ENCODE measurements around the gene TMEM131. TPM values are rescaled to one million over a fixed set of nuclear protein-coding genes. Genes with fewer than 3 reads are reported as not detected.
"Not testable (repeated sequence)": the region's sequence is repeated elsewhere in the genome, so short reads cannot be mapped to it uniquely, and the experiment has no call there.

Gene TMEM131
- polyA plus RNA-seq, 3 donors = 43.6 to 50.6 (median 48.2) TPM

DNA sequence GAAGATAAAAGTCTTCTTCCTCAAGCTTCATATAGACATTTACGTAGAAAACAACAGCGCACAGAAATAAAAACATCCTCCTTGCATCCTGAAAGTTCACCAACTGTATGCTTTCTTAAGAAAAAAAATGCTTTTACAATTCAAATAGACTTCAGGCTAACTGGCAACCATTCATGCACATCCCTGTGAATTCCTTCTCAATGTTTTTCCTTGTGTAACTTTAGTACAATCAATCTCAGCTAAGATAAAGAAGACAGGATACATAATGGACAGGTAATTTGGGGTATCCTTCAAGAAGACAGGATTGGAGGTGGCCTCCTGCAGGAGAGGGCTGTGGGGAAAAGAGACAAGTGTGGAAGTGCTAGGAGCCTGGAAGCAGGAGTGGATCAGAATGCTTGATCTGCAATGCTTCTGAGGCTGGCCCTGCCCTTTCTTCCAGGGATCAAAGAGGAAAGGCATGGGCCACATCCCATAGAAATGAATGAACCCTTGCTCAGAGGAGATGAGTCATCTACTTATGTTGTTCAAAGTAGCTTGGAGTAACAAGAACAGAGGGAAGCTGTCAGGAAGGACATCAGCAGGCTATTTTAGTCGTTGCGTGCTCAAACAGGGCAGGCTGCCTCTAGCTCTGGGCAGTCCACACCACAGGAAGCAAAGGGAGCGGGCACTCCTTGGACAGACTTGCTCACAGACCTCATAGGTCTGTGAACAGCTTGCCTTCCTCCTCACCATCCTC, 126.6 kb downstream of the TMEM131 start:
- no peak for DNase-seq

DNA sequence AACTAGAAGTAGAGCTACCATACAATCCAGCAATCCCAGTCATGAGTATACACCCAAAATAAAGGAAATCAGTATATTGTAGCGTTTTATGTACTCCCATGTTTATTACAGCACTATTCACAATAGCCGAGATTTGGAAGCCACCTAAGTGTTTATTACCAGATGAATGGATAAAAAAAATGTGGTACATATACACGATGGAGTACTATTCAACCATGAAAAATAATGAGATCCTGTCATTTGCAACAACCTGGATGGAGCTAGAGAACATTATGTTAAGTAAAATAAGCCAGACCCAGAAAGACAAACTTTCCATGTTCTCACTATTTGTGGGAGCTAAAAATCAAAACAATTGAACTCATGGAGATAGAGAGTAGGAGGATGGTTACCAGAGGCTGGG, 131.9 kb downstream of the TMEM131 start:
- no peak for DNase-seq

DNA sequence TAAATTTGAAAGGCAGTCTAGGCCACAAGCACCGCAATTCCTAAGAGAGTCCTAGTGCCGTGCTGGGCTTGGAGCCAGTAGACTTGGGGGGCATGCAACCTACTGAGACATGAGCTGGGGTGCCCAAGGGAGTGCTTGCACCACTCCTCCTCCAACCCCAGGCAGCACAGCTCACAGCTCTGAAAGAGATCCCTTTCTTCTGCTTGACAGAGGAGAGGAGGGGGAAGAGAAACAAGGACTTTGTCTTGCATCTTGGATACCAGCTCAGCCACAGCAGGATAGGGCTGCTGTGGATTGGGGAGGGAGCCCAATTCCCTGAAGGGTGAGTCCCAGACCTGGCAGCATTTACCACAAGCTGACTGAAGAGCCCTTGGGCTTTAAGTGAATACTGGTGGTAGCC, 134.6 kb downstream of the TMEM131 start:
- DNase-seq = no peak

DNA sequence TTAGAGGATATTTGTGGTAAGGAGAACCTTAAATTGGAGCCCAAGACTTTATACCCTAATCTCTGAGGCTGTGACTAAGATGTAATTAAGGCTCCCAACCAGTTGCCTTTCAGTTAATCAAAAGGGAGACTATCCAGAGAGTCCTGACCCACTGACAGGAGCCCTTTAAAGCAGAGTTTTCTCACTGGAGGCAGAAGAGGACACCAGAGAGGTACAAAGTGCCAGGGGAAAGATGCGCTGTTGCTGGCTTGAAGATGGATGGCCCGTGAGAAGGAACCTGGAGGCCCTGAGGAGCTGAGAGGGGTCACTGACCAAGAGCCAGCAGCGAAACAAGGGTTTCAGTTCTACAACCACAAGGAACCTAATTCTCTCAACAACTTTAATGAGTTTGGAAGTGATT, 137.3 kb downstream of the TMEM131 start:
- DNase-seq = no peak

DNA sequence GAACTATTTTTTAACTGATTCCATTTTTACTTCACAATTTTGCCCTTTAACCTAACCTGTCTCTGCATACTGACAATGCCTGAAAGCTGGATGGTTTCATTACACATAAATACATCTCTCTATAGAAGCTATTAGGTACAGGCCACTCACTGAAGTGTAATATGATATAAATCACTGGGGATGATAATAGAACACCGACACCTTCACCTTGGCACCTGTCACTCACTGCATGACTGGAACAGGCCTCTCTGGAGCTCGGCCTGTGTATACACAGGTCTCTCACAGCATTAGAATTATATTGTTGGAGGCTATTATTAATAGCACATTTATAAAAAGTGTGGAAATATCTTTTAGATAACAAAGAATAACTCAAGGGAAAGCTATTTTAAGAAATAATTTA, 138.2 kb downstream of the TMEM131 start:
- no peak for DNase-seq

DNA sequence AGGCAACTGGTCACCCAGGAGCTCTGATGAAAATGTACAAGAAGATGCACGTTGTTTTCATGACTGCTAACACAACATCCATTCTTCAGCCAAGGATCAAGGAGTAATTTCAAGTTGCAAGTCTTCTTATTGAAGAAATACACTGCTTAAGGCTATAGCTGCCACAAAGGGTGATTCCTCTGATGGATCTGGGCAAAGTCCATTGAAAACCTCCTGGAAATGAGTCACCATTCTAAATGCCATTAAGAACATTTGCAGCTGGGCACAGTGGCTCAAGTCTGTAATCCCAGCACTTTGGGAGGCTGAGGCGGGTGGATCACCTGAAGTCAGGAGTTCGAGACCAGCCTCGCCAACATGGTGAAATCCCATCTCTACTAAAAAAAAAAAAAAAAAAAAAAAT, 142.7 kb downstream of the TMEM131 start:
- not testable (repeated sequence) for DNase-seq

DNA sequence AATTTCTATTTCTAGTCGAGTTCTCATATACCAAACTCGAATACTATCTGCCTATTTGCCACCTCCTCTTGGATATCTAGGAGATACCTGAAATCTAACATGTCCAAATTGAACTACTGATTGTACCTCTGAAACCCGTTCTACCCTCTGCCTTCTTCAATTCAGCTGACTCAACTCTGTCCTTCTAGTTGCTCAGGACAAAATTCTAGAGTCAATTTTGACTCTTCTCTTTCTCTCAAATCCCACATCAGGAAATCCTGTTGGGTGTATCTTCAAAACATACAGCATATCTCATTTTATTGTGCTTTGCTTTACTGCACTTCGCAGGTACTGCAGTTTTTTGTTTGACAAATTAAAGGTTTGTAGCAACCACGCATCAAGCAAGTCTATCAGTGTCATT, 144.6 kb downstream of the TMEM131 start:
- DNase-seq = no peak

DNA sequence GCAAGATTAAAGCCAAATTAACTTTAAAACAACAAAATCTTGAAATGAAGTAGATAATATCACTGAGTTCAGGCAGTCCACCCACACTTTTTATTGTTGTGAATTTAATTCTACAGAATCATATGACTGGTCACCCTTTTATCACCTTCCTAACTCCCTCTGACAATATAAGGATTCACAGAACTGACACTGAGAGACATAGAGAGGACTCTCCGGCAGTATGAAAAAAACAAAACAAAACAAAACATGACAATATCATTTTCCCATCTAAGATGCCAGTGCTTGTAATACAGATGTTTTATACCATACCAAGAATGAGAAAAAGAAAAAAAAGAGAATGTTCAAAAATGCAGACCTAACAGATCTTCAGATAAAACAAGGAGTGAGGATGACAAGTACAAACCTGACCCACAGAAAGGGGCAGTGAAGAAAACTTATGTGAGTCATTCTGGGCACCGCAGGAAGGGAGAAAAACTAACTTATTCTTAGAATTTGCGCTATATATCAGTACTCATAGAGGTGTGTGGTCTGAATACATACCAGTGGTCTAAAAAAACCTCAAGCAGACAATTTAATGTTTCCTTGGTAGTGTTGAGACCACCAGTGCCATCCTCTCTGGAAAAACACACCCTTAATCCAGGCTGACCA, 145.7 kb downstream of the TMEM131 start:
- DNase-seq = no peak

DNA sequence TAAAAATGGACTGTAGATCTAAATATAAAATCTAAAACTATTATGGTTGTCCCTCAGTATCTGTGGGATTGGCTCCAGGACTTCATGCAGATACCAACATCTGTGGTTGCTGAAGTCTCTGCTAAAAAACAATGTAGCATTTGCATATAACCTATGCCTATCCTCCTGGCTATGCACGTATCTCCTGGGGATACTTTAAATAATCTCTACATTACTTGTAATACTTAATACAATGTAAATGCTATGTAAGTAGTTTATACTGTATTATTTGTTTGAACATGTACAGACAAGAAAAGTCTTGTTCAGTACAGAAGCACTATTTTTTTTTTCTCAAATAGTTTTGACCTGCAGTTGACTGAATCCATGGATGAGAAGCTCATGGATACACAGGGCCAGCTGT, 147.4 kb downstream of the TMEM131 start:
- no peak for DNase-seq

DNA sequence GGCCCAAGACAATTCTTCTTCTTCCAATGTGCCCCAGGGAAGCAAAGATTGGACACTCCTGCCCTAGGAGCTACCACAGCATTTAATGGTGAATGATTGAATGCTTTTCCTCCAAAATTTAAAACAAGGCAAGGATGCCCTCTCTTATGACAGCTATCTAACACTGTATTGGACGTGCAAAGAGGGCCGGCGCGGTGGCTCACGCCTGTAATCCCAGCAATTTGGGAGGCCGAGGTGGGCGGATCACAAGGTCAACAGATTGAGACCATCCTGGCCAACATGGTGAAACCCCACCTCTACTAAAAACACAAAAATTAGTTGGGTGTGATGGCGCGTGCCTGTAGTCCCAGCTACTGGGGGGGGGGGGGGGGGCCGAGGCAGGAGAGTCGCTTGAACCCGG, 149.0 kb downstream of the TMEM131 start:
- DNase-seq = not testable (repeated sequence)

DNA sequence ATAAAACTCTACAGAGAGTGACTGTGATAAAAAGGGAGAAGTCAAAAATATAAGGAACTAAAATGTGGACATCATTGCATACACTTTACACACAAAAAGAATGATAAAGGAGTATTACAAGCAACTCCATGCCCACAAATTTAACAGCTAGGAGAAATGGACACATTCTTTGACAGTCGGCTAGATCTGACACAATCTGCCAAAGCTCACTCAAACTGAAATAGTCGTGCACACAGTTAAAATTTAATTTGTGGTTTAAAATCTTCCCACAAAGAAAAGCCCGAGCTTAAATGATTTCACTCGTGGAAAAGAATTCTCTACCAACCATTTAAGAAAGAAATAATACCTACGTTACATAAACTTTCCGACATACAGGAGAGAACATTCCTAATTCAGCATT, 149.9 kb downstream of the TMEM131 start:
- DNase-seq = no peak

DNA sequence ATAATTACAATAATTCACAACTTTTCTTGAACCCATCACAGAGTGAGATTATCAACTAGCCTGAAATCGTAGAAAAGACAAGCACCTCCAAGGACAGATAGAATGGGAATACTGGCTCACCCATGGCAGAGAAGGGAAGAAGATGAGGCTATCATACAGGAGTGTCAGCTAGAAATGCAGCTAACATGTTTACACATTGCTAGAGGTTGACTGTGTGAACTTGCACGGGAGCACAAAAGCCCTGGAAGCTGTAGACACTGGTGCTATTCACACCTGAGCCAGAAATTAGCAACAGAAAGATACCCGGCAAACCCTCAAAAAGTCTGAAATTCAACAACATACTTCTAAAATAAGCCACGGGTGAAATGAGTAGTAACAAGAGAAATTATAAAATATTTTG, 150.6 kb downstream of the TMEM131 start:
- no peak for DNase-seq

DNA sequence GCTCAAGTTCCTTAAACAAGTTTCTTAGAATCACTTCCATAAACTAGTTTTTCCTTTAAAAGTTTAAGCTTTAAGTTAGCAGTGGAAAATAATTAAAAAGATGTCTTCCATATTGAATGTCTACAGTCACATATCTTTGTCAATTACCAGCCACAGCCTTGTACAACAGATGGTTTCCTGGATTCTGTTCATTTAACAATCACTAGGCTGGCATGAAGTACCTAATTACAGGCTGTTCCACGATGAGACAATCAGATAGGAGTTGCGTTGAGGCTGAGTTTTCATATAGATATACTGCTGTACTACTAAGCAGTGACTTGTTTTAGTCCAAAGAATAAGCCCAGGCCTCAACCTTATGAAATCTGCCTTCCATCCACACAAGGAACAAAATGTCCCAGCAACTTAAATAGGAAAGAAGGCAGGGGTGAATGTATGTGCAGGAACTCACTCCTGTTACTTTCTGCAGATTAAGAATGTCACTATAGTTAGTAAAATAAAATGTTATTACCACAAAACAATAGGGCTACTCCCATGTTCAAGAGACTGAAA, 151.4 kb downstream of the TMEM131 start:
- DNase-seq = no peak

DNA sequence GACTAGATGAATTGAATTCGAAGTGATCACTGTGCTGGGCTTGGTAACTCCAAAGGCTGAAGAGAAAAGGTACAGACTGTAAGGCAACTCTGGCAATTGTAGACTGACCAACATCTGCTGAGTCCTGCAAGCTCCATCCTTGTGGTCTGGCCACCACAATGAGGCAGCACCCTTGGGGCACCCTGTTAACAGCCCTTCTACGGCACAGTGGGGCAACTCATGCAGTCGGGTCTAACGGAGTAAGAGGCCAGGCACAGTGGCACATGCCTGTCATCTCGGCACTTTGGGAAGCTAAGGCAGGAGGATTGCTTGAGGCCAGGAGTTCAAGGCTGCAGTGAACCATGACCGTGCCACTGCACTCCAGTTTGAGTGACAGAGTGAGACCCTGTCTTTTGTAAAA, 155.6 kb downstream of the TMEM131 start:
- no peak for DNase-seq

DNA sequence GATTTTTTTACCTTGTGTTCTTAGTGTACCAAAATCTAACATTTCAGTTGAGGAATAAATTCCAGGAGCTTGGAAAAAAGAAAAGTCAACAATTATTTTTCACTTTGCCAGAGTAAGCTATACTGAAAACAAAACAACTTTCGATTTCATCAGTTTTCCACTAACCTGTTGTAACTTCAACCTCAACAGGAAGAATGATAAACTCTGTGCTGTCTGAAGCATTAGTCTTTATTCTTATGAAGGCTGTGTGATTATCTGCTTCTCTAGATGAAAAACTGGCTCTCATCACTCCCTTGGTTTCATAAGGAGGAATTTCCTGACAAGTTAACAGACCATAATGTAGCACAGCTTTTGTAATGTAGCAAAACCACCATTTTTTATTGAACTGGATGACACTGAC, 161.1 kb downstream of the TMEM131 start:
- no peak for DNase-seq

DNA sequence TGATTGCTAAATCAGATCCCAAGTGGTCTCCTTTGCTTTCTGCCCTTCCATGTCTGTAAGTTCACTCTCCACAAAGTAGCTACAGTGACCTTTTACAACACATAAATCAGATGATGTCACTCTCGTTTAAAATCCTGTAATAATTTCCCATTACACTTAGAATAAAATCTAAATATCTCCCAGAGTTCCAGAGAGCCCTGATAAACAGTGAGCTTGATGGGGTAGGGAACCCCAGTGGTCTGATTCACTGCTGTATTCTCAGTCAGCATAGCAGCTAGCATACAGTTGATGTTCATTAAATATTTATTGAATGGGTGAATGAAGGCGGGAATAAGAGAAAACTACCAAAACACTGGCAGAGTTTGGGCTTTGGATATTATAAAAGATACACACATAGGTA, 164.6 kb downstream of the TMEM131 start:
- no peak for DNase-seq

DNA sequence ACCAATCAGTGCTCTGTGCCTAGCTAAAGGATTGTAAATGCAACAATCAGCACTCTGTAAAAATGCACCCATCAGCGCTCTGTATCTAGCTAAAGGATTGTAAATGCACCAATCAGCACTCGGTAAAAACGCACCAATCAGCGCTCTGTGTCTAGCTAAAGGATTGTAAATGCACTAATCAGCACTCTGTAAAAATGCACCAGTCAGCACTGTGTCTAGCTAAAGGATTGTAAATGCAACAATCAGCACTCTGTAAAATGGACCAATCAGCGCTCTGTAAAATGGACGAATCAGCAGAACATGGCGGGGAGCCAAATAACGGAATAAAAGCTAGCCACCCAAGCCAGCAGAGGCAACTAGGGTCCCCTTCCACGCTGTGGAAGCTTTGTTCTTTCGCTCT, 166.5 kb downstream of the TMEM131 start:
- DNase-seq = not testable (repeated sequence)

DNA sequence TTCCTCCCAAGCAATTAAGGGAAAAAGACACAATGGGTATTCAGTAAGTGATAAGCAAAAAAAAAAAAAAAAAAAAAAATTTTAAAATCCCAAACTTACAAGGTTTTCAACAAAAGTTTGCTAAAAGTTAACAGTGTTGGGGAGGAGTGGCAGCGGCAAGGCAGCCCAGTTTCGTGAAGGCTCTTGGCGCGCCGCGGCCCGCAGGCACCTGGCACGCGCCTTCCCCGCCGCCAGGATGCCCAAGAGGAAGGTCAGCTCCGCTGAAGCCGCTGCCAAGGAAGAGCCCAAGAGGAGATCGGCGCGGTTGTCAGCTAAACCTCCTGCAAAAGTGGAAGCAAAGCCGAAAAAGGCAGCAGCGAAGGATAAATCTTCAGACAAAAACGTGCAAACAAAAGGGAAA, 168.7 kb downstream of the TMEM131 start:
- not testable (repeated sequence) for DNase-seq

DNA sequence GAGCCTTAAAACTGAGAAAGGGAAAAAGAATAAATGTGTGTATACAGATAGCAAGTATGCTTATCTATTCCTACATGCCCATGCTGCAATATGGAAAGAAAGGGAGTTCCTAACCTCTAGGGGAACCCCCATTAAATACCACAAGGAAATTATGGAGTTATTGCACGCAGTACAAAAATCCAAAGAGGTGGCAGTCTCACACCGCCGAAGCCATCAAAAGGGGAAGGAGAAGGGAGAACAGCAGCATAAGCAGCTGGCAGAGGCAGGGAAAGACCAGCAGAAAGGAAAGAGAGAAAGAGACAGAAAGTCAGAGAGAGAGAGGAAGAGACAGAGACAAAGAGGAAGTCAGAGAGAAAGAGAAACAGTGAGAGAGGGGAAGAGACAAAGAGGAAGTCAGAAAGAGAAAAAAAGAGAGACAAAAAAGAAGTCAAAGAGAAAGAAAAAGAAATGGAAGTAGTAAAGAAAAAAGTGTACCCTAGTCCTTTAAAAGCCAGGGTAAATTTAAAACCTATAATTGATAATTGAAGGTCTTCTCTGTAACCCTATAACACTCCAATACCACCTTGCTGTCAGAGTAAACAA, 169.4 kb downstream of the TMEM131 start:
- DNase-seq = not testable (repeated sequence)

DNA sequence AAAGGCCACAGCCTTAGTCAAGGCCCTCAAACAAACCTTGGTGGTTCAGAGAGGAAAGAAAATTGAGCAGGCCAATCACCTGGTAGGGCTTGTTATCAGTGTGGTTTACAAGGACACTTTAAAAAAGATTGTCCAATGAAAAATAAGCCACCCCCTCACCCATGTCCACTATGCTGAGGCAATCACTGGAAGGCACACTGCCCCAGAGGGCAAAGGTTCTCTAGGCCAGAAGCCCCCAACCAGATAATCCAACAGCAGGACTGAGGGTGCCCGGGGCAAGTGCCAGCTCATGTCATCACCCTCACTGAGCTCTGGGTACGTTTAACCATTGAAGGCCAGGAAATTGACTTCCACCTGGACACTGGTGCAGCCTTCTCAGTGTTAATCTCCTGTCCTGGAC, 171.7 kb downstream of the TMEM131 start:
- not testable (repeated sequence) for DNase-seq

DNA sequence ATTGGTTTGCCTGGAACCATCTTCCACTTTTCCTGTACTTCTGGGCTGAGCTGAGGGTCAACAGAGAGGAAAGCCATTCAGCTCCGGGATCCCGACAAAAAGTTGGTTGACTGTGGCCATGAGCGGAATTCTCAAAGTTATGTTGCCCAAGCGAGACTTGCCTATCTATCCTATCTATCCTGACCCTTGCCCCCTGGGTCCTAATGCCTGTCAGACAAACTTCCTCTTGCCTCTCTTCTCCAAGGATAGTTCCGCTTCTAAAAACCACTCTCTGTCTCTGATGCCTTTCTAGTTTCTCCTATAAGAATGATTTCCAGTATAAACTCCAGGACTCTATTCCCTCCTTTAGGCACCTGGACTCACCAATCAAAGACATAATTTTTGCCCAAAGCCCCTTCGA, 173.9 kb downstream of the TMEM131 start:
- not testable (repeated sequence) for DNase-seq

DNA sequence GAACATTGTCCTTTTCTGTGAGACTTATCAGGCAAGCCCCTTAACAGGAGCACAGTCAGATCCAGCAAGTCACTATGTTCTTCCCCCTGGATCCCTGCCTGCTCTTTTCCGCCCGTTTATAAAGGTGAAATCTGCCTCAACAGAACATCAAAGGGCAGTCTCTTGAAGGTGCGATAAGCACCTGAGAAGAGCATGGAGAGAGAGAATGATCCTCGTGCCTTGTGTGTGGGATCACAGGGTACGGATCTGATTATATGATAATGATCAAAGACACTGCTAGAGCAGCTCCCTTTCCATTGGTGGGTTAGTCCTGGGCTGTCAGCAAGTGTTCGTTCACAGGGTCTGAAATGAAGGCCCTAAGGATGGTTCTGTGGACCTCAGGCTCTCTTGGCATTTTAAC, 176.0 kb downstream of the TMEM131 start:
- DNase-seq = no peak

DNA sequence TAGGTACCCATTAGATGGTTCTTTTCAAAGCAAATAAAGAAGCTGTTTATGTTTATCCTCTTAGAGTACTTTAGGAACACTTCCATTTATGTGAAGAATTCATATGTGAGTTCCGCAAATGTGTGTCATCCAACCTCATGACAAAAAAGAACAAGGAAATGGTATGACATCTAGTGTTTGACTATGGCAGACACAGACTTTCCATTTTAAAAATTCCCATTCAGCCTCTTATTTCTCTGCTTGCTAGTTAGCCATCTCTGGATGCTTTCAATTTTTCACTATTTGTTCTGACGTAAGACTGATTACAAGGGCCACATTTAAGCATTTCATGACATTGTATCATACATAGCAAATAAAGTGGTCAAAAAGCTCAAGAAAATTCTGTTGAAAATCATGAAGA, 179.3 kb downstream of the TMEM131 start:
- no peak for DNase-seq

Data from renal pelvis (tissue), 4 donors.